ENCODE data around the gene R3HDM4. TPM values are rescaled to one million over a fixed set of nuclear protein-coding genes. Genes with fewer than 3 reads are reported as not detected.
"Not testable (repeated sequence)": the region's sequence is repeated elsewhere in the genome, so short reads cannot be mapped to it uniquely, and the experiment has no call there.

R3HDM4 gene
- polyA plus RNA-seq, 2 donors, result 66.1 to 84.8 TPM

DNA sequence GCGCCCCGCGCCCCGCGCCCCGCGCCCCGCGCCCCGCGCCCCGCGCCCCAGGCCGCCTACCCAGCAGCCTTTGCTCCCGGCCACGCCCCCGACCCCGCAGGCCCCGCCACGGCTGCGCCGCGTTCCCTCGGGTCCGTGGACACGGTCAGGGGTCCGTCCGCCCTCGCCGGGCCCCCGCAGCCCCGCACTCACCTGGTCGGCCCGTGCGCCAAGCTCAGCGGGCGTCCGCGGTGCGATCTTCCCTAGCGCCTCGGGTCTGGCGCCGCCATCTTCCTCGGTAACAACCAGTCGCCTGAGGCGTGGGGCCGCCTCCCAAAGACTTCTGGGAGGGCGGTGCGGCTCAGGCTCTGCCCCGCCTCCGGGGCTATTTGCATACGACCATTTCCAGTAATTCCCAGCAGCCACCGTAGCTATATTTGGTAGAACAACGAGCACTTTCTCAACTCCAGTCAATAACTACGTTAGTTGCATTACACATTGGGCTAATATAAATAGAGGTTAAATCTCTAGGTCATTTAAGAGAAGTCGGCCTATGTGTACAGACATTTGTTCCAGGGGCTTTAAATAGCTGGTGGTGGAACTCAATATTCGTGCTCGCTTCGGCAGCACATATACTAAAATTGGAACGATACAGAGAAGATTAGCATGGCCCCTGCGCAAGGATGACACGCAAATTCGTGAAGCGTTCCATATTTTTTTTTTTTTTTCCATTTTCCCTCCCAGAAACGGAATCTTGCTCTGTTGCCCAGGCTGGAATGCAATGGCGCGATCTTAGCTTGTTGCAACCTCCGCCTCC lies 19.9 kb downstream of the R3HDM4 start, which contains the start of the genes MED16 and RNU6-9:
MED16 (minus strand) TSS at position 294 of the 796 bp plus-strand sequence. CDS start 2,056 bp downstream, outside the sequence.
RNU6-9 (plus strand) TSS at position 591 of the 796 bp plus-strand sequence.
- Histone ChIP-seq H3K9me3 (ENCODE audit: control insufficient read depth in 2 of 2, insufficient read depth in 1 of 2, low read depth in 1 of 2, low read length in 1 of 2) (no peaks in the 10 kb centered on the region), H3K27ac (ENCODE audit: low read depth in 2 of 2, low read length in 1 of 2) (peak within 1 kb of the TSS; percentile 92 to 97), H3K36me3 (ENCODE audit: control insufficient read depth in 2 of 2, insufficient read depth in 2 of 2, low read length in 1 of 2) (peaks cover 7 to 25% of the 10 kb centered on the region in 2 donors), H3K27me3 (ENCODE audit: control insufficient read depth in 1 of 2, insufficient read depth in 2 of 2, low read length in 2 of 2) (no peaks in the 10 kb centered on the region), H3K4me1 (ENCODE audit: control insufficient read depth in 2 of 2, insufficient read depth in 2 of 2, low read length in 1 of 2) (peaks cover 3 to 7% of the 10 kb centered on the region in 2 donors), H3K4me3 (ENCODE audit: low read depth in 1 of 2, low read length in 2 of 2) (peak within 1 kb of the TSS; percentile 91 to 97)
- 1% methylated on average over 55 to 69 of the region's 69 CpGs for WGBS, 2 donors

DNA sequence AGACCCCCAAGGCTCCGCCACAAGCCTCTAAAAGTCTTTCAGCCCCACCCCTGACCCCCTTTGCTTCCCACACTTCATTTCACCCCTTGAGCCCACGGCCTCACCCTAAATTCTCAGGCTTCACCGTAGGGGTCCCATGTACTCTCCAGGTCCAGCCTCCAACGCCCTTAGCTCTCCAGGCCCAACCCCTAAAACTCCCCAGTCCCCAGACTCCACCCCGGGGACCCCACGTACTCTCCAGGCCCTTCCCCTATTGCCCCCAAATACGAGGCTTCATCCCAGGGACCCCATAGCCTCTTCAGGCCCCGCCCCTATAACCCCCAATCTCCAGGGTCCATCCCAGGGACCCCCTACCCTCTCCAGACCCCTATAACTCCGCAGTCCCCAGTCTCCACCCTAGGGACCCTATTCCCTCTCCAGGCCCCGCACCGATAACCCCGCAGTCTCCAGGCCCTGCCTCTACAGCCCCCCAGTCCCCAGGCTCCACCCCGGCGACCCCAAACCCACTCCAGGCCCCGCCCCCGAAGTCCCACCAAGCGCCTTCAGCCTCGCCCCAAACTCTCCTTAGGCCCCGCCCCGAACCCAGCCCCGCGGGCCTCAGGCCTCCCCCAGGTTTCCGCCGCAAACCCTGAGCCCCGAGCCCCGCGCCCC lies 20.7 kb downstream of the R3HDM4 start:
- H3K27ac ChIP-seq (ENCODE audit: low read depth in 2 of 2, low read length in 1 of 2), result peak overlapping the region; percentile 92 to 97
- H3K27me3 ChIP-seq (ENCODE audit: control insufficient read depth in 1 of 2, insufficient read depth in 2 of 2, low read length in 2 of 2), result no peaks in the 10 kb centered on the region
- H3K9me3 ChIP-seq (ENCODE audit: control insufficient read depth in 2 of 2, insufficient read depth in 1 of 2, low read depth in 1 of 2, low read length in 1 of 2), result no peaks in the 10 kb centered on the region
- peak overlapping the region; percentile 91 to 97 for H3K4me3 ChIP-seq (ENCODE audit: low read depth in 1 of 2, low read length in 2 of 2)
- 4 to 8% methylated on average over 15 to 27 of the region's 27 CpGs for WGBS, 2 donors
- H3K36me3 ChIP-seq (ENCODE audit: control insufficient read depth in 2 of 2, insufficient read depth in 2 of 2, low read length in 1 of 2), result peaks cover 7 to 24% of the 10 kb centered on the region in 2 donors
- H3K4me1 ChIP-seq (ENCODE audit: control insufficient read depth in 2 of 2, insufficient read depth in 2 of 2, low read length in 1 of 2), result peaks cover 3 to 7% of the 10 kb centered on the region in 2 donors

DNA sequence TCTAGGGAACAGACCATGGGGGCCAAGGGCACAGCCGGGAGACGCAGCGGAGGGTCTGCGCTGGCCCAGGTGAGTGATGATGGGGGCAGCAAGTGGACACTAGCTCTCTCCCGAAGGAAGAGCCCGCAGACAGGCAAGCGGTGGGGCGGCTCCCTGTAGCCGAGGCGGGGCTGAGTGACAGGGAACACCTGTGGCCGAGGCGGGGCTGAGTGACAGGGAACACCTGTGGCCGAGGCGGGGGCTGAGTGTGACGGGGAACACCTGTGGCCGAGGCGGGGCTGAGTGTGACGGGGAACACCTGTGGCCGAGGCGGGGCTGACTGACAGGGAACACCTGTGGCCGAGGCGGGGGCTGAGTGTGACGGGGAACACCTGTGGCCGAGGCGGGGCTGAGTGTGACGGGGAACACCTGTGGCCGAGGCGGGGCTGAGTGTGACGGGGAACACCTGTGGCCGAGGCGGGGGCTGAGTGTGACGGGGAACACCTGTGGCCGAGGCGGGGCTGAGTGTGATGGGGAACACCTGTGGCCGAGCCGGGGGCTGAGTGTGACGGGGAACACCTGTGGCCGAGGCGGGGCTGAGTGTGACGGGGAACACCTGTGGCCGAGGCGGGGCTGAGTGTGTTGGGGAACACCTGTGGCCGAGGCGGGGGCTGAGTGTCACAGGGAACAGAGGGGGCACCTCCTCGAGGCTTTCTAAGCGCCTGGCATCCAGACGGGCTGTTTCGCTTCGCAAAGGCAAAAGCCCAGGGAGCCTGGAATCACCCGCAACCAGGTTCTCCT lies 21.4 kb downstream of the R3HDM4 start:
- 32 to 37% methylated on average over 40 to 50 of the region's 50 CpGs for WGBS, 2 donors
- not testable (repeated sequence) for H3K9me3 ChIP-seq (ENCODE audit: control insufficient read depth in 2 of 2, insufficient read depth in 1 of 2, low read depth in 1 of 2, low read length in 1 of 2); H3K4me1 ChIP-seq (ENCODE audit: control insufficient read depth in 2 of 2, insufficient read depth in 2 of 2, low read length in 1 of 2); H3K27me3 ChIP-seq (ENCODE audit: control insufficient read depth in 1 of 2, insufficient read depth in 2 of 2, low read length in 2 of 2)
- peaks cover 7 to 23% of the 10 kb centered on the region in 2 donors for H3K36me3 ChIP-seq (ENCODE audit: control insufficient read depth in 2 of 2, insufficient read depth in 2 of 2, low read length in 1 of 2)
- H3K4me3 ChIP-seq (ENCODE audit: low read depth in 1 of 2, low read length in 2 of 2), result peak overlapping the region; percentile 91 to 97
- H3K27ac ChIP-seq (ENCODE audit: low read depth in 2 of 2, low read length in 1 of 2), result peak overlapping the region; percentile 92 to 97

DNA sequence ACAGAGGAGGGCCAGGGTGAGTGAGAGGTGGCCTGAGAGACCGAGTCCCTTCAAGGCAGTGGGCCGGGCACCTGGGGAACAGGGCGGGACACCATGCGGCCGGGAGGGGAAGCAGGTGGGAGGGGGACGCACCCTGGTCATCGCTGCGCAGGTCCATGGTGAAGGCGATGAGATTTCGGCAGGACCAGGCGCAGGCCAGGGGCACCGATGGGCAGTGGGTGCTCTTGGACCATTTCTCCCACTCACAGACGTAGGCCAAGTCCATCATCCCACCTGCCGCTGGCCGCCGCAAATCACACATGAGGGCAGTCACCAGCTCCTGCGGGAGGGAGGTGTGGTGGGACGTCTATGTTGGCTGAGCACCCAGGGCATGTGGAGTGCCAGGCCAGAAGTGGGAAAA lies 22.2 kb downstream of the R3HDM4 start:
- Histone ChIP-seq H3K36me3 (ENCODE audit: control insufficient read depth in 2 of 2, insufficient read depth in 2 of 2, low read length in 1 of 2) (peaks cover 9 to 30% of the 10 kb centered on the region in 2 donors), H3K4me3 (ENCODE audit: low read depth in 1 of 2, low read length in 2 of 2) (no peak overlapping the region), H3K4me1 (ENCODE audit: control insufficient read depth in 2 of 2, insufficient read depth in 2 of 2, low read length in 1 of 2) (peaks cover 3 to 7% of the 10 kb centered on the region in 2 donors), H3K9me3 (ENCODE audit: control insufficient read depth in 2 of 2, insufficient read depth in 1 of 2, low read depth in 1 of 2, low read length in 1 of 2) (no peaks in the 10 kb centered on the region), H3K27ac (ENCODE audit: low read depth in 2 of 2, low read length in 1 of 2) (no peak overlapping the region), H3K27me3 (ENCODE audit: control insufficient read depth in 1 of 2, insufficient read depth in 2 of 2, low read length in 2 of 2) (no peaks in the 10 kb centered on the region)
- WGBS, 2 donors, result 87 to 88% methylated on average over 18 of the region's 18 CpGs

DNA sequence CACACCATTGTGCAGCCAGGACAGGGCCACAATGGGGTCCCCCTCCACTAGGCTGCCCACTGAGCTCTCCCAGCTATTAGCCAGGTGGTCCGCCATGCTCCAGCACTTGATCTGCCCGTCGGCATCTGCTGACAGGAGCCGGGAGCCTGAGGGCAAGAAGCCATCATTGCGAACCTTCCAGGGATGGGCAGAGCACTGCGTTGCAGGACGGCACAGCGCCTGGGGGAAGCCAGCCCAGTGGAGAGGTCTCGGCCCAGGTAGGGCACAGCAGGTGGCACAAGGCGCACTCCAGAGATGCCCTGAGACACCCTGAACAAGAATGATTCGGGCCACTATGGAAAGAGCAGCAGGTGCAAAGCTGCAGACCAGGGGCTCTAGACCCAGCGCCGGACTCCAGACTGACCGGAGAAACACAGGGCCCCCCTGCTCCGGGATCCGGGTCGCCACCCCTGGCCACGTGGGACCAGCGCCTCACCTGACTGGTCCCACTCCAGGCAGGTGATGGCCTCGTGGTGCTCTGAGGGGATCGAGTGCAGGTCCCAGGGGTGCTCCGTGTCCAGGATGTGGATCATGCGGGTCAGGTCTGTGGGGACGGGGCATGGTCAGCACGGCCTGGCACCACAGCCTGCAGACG lies 23.2 kb downstream of the R3HDM4 start:
- Histone ChIP-seq H3K9me3 (ENCODE audit: control insufficient read depth in 2 of 2, insufficient read depth in 1 of 2, low read depth in 1 of 2, low read length in 1 of 2) (no peaks in the 10 kb centered on the region), H3K27ac (ENCODE audit: low read depth in 2 of 2, low read length in 1 of 2) (no peak overlapping the region), H3K36me3 (ENCODE audit: control insufficient read depth in 2 of 2, insufficient read depth in 2 of 2, low read length in 1 of 2) (peaks cover 11 to 39% of the 10 kb centered on the region in 2 donors), H3K27me3 (ENCODE audit: control insufficient read depth in 1 of 2, insufficient read depth in 2 of 2, low read length in 2 of 2) (no peaks in the 10 kb centered on the region), H3K4me1 (ENCODE audit: control insufficient read depth in 2 of 2, insufficient read depth in 2 of 2, low read length in 1 of 2) (peaks cover 3 to 7% of the 10 kb centered on the region in 2 donors), H3K4me3 (ENCODE audit: low read depth in 1 of 2, low read length in 2 of 2) (no peak overlapping the region)
- 93% methylated on average over 25 to 26 of the region's 26 CpGs for WGBS, 2 donors

DNA sequence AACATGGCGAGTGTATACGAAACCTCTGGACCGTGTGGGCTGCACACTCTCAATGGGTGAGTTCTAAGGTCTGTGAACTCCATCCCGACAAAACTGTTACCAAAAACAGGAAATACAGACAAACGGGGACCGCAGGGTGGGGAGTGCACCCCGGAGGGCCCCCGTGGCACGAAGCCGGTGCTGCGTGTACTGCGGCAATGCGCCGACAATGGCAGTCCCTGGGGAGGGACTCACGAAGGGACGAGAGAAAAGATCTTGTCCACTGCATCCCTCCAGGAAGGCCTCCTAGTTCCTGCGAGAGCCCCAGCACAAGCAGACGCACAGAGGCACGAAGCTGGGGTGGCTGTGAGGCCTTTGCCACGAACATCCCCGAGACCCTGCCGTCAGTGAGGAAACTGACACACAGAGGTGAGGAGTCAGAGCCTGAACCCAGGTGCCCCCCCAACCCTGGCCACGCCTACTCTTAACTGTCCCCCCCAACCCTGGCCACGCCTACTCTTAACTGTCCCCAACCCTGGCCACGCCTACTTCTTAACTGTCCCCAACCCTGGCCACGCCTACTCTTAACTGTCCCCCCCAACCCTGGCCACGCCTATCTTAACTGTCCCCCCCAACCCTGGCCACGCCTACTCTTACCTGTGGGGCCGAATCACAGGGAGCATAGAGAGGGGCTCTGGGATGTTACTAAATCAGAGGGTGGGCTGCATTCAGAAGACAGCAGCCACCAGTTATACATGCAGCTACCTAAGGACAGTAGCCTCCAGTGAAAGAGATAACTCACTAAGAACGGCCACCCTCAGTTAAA lies 24.2 kb downstream of the R3HDM4 start:
- peaks cover 11 to 44% of the 10 kb centered on the region in 2 donors for H3K36me3 ChIP-seq (ENCODE audit: control insufficient read depth in 2 of 2, insufficient read depth in 2 of 2, low read length in 1 of 2)
- no peaks in the 10 kb centered on the region for H3K27me3 ChIP-seq (ENCODE audit: control insufficient read depth in 1 of 2, insufficient read depth in 2 of 2, low read length in 2 of 2)
- no peak overlapping the region for H3K27ac ChIP-seq (ENCODE audit: low read depth in 2 of 2, low read length in 1 of 2)
- no peaks in the 10 kb centered on the region for H3K9me3 ChIP-seq (ENCODE audit: control insufficient read depth in 2 of 2, insufficient read depth in 1 of 2, low read depth in 1 of 2, low read length in 1 of 2)
- peaks cover 3 to 7% of the 10 kb centered on the region in 2 donors for H3K4me1 ChIP-seq (ENCODE audit: control insufficient read depth in 2 of 2, insufficient read depth in 2 of 2, low read length in 1 of 2)
- H3K4me3 ChIP-seq (ENCODE audit: low read depth in 1 of 2, low read length in 2 of 2), result no peak overlapping the region
- 91 to 93% methylated on average over 30 of the region's 30 CpGs for WGBS, 2 donors

DNA sequence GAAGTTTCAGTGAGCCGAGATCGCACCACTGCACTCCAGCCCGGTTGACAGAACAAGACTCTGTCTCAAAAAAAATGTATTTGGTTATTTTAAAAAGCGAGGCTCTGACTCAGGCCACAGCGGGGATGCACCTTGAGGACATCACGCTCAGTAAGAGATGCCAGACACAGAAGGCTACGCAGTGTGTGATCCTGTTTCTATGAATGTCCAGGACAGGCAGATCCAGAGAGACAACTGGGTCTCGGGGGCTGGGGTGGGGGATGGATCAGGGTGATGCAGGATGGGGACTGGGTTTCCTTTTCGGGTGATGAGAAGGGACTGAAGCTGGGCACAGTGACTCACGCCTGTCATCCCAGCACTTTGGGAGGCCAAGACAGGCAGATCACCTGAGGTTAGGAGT lies 25.4 kb downstream of the R3HDM4 start:
- H3K27me3 ChIP-seq (ENCODE audit: control insufficient read depth in 1 of 2, insufficient read depth in 2 of 2, low read length in 2 of 2), result no peaks in the 10 kb centered on the region
- WGBS, 2 donors, result 95 to 99% methylated on average over 10 of the region's 10 CpGs
- H3K9me3 ChIP-seq (ENCODE audit: control insufficient read depth in 2 of 2, insufficient read depth in 1 of 2, low read depth in 1 of 2, low read length in 1 of 2), result no peaks in the 10 kb centered on the region
- peaks cover 11 to 56% of the 10 kb centered on the region in 2 donors for H3K36me3 ChIP-seq (ENCODE audit: control insufficient read depth in 2 of 2, insufficient read depth in 2 of 2, low read length in 1 of 2)
- H3K4me3 ChIP-seq (ENCODE audit: low read depth in 1 of 2, low read length in 2 of 2), result no peak overlapping the region
- H3K27ac ChIP-seq (ENCODE audit: low read depth in 2 of 2, low read length in 1 of 2), result no peak overlapping the region
- H3K4me1 ChIP-seq (ENCODE audit: control insufficient read depth in 2 of 2, insufficient read depth in 2 of 2, low read length in 1 of 2), result peaks cover 3 to 8% of the 10 kb centered on the region in 2 donors

DNA sequence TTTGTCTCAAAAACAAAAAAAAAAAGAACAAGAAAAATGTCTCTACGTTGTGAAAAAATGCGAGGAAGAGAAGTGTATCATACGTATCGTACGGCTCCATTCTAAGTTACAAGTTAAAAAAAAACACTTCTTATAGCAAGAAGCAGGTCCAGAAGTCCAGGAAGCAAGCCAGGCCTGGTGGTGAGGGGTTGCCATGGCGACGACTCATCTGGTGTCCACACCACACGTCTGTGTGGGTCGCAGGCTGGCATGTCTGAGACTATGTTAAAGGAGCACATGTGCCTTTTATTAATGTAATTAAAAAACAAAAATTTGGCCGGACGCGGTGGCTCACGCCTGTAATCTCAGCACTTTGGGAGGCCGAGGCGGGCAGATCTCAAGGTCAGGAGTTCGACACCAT lies 25.9 kb downstream of the R3HDM4 start:
- peaks cover 3 to 8% of the 10 kb centered on the region in 2 donors for H3K4me1 ChIP-seq (ENCODE audit: control insufficient read depth in 2 of 2, insufficient read depth in 2 of 2, low read length in 1 of 2)
- no peaks in the 10 kb centered on the region for H3K9me3 ChIP-seq (ENCODE audit: control insufficient read depth in 2 of 2, insufficient read depth in 1 of 2, low read depth in 1 of 2, low read length in 1 of 2)
- 83 to 87% methylated on average over 16 of the region's 16 CpGs for WGBS, 2 donors
- no peak overlapping the region for H3K4me3 ChIP-seq (ENCODE audit: low read depth in 1 of 2, low read length in 2 of 2)
- no peak overlapping the region for H3K27ac ChIP-seq (ENCODE audit: low read depth in 2 of 2, low read length in 1 of 2)
- H3K36me3 ChIP-seq (ENCODE audit: control insufficient read depth in 2 of 2, insufficient read depth in 2 of 2, low read length in 1 of 2), result peaks cover 11 to 61% of the 10 kb centered on the region in 2 donors
- H3K27me3 ChIP-seq (ENCODE audit: control insufficient read depth in 1 of 2, insufficient read depth in 2 of 2, low read length in 2 of 2), result no peaks in the 10 kb centered on the region

All from esophagus (tissue), 2 donors.